HTR-8/SVneo (cell line): ENCODE results near the gene ARNT2.

Experiments used
- DNase-seq: peaks from one replicate; pipeline ENCODE4 v3.0.0; 2011; ENCODE audit warnings: low spot score, mixed read lengths; ENCODE audit not compliant: insufficient read length
- FAIRE-seq: peaks from 2 replicates; lab custom pipeline; 2011; peaks lifted over from hg19 to GRCh38; lab: Jason Lieb, UNC

The ARNT2 gene

GRCh38 chr15:80484333-80484864, 80.2 kb downstream of the ARNT2 start:
- FAIRE-seq (no peak), DNase-seq (no peak)

- FAIRE-seq (no peak), DNase-seq (no peak)
Observed at GRCh38 chr15:80485370-80486164, 81.4 kb downstream of the ARNT2 start.

GRCh38 chr15:80487839-80488390, 83.7 kb downstream of the ARNT2 start:
- FAIRE-seq, result no peak
- no peak for DNase-seq

GRCh38 chr15:80489030-80489594, 84.9 kb downstream of the ARNT2 start:
- FAIRE-seq, result no peak
- DNase-seq, result peak; percentile 39

- DNase-seq (no peak), FAIRE-seq (no peak)
Observed at GRCh38 chr15:80490431-80490990, 86.3 kb downstream of the ARNT2 start.

- FAIRE-seq (no peak), DNase-seq (no peak)
Observed at GRCh38 chr15:80491163-80491847, 87.1 kb downstream of the ARNT2 start.

- DNase-seq (no peak), FAIRE-seq (no peak)
Observed at GRCh38 chr15:80492409-80492808, 88.2 kb downstream of the ARNT2 start.

- DNase-seq, result no peak
- no peak for FAIRE-seq
Observed at GRCh38 chr15:80492874-80493273, 88.7 kb downstream of the ARNT2 start.

GRCh38 chr15:80494351-80494751, 90.2 kb downstream of the ARNT2 start:
- DNase-seq (peak; percentile 71), FAIRE-seq (no peak)

- DNase-seq, result no peak
- FAIRE-seq, result peak; percentile 20
Observed at GRCh38 chr15:80494756-80495155, 90.6 kb downstream of the ARNT2 start.

- no peak for FAIRE-seq
Observed at GRCh38 chr15:80495401-80495942, 91.3 kb downstream of the ARNT2 start.

GRCh38 chr15:80496096-80496495, 91.9 kb downstream of the ARNT2 start:
- FAIRE-seq, result no peak
- no peak for DNase-seq

More at GRCh38 chr15:80495401-80495942, 91.3 kb downstream of the ARNT2 start:
- no peak for DNase-seq

- no peak for FAIRE-seq
- DNase-seq, result no peak
Observed at GRCh38 chr15:80497221-80497620, 93.0 kb downstream of the ARNT2 start.

GRCh38 chr15:80498652-80499051, 94.5 kb downstream of the ARNT2 start:
- DNase-seq (no peak), FAIRE-seq (no peak)

GRCh38 chr15:80500021-80500420, 95.8 kb downstream of the ARNT2 start:
- DNase-seq (no peak), FAIRE-seq (no peak)

- DNase-seq (no peak), FAIRE-seq (no peak)
Observed at GRCh38 chr15:80501476-80501875, 97.3 kb downstream of the ARNT2 start.

GRCh38 chr15:80502782-80503181, 98.6 kb downstream of the ARNT2 start:
- DNase-seq (no peak), FAIRE-seq (no peak)

GRCh38 chr15:80503319-80503952, 99.3 kb downstream of the ARNT2 start:
- no peak for FAIRE-seq
- DNase-seq, result no peak

- DNase-seq (no peak), FAIRE-seq (no peak)
Observed at GRCh38 chr15:80504931-80505330, 100.7 kb downstream of the ARNT2 start.
